HepG2 (cell line): ENCODE results near the gene RRN3. TPM values are rescaled to one million over a fixed set of nuclear protein-coding genes. Genes with fewer than 3 reads are reported as not detected.
A peak's percentile ranks its signal among the peaks of the same experiment; 100 is the strongest.

Source experiments
- CC2D1A ChIP-seq: sonication (generic); formaldehyde crosslinking; IDR thresholded peaks from 2 replicates; pipeline ENCODE4 v1.8.1; 2023; ENCODE audit warnings: mild to moderate bottlenecking, missing genetic modification reagents
- ETS1 ChIP-seq: sonication (generic); formaldehyde crosslinking; IDR thresholded peaks from 2 replicates; pipeline ENCODE4 v1.4.0; 2020; ENCODE audit warnings: missing genetic modification reagents
- HMGXB4 ChIP-seq, 2 experiments: sonication (generic) in 1 of 2; formaldehyde crosslinking in 1 of 2; IDR thresholded peaks; 2 replicates each; pipeline versions ENCODE4 v1.4.0 to v1.6.1; 2018 to 2020; ENCODE audit warnings: missing genetic modification reagents in 2 of 2, borderline replicate concordance in 1 of 2, low read depth in 1 of 2, mild to moderate bottlenecking in 1 of 2, missing biosample characterization in 1 of 2
- MTF2 ChIP-seq: sonication (generic); formaldehyde crosslinking; IDR thresholded peaks from 2 replicates; pipeline ENCODE4 v1.5.0; 2020; ENCODE audit warnings: missing genetic modification reagents, borderline replicate concordance
- MYPOP ChIP-seq: sonication (generic); formaldehyde crosslinking; IDR thresholded peaks from 2 replicates; pipeline ENCODE4 v1.8.1; 2023; ENCODE audit warnings: mild to moderate bottlenecking, moderate library complexity, missing genetic modification reagents
- NFE2 ChIP-seq: sonication (generic); formaldehyde crosslinking; IDR thresholded peaks from 2 replicates; pipeline ENCODE4 v1.4.0; 2020; ENCODE audit warnings: missing genetic modification reagents
- PPARG ChIP-seq: conservative IDR thresholded peaks from 2 replicates; pipeline ENCODE4 v1.6.1; 2016; ENCODE audit warnings: missing biosample characterization, missing genetic modification reagents
- TGIF2 ChIP-seq: IDR thresholded peaks from 2 replicates; pipeline ENCODE4 v1.6.1; 2016; ENCODE audit warnings: control low read depth, missing compliant biosample characterization
- WIZ ChIP-seq: sonication (generic); formaldehyde crosslinking; IDR thresholded peaks from 2 replicates; pipeline ENCODE4 v1.5.1; 2020; ENCODE audit warnings: mild to moderate bottlenecking, missing genetic modification reagents
- ZHX1 ChIP-seq: sonication (generic); formaldehyde crosslinking; IDR thresholded peaks from 2 replicates; pipeline ENCODE4 v1.8.1; 2022; ENCODE audit warnings: low read depth, mild to moderate bottlenecking, missing genetic modification reagents
- ZNF17 ChIP-seq: sonication (generic); formaldehyde crosslinking; IDR thresholded peaks from 2 replicates; pipeline ENCODE4 v1.5.0; 2020; ENCODE audit warnings: mild to moderate bottlenecking, missing genetic modification reagents
- ZNF557 ChIP-seq: sonication (generic); formaldehyde crosslinking; IDR thresholded peaks from 2 replicates; pipeline ENCODE4 v1.4.0; 2020; ENCODE audit warnings: missing genetic modification reagents
- ZNF574 ChIP-seq: sonication (generic); formaldehyde crosslinking; IDR thresholded peaks from 2 replicates; pipeline ENCODE4 v1.4.0; 2020; ENCODE audit warnings: missing genetic modification reagents
- ZNF614 ChIP-seq: IDR thresholded peaks from 2 replicates; pipeline ENCODE4 v1.6.1; 2018; ENCODE audit warnings: missing biosample characterization, missing genetic modification reagents, inconsistent platforms, borderline replicate concordance
- ZNF768 ChIP-seq: sonication (generic); formaldehyde crosslinking; IDR thresholded peaks from 2 replicates; pipeline ENCODE4 v1.4.0; 2020; ENCODE audit warnings: missing genetic modification reagents
- ZNF772 ChIP-seq: sonication (generic); formaldehyde crosslinking; IDR thresholded peaks from 2 replicates; pipeline ENCODE4 v1.5.0; 2020; ENCODE audit warnings: mild to moderate bottlenecking, missing genetic modification reagents
- ZNF816 ChIP-seq: sonication (generic); formaldehyde crosslinking; IDR thresholded peaks from 2 replicates; pipeline ENCODE4 v1.8.0; 2022; ENCODE audit warnings: missing genetic modification reagents, mild to moderate bottlenecking, borderline replicate concordance
- ZNF83 ChIP-seq: sonication (generic); formaldehyde crosslinking; IDR thresholded peaks from 2 replicates; pipeline ENCODE4 v1.4.0; 2020; ENCODE audit warnings: missing genetic modification reagents, mild to moderate bottlenecking, borderline replicate concordance
- polyA plus RNA-seq, 8 experiments: library from polyadenylated mRNA; depleted of rRNA in 3 of 8; stranded (reverse) in 7 of 8; unstranded in 1 of 8; fragments of >200 nt; fragmentation: Illumina TruSeq in 4 of 8; extraction: Trizol in 4 of 8; gene quantifications; 2 replicates each; pipeline versions ENCODE4 v1.2.1 to v1.2.3, GENCODE V29; 2011 to 2016; ENCODE audit warnings: low read depth in 4 of 8, missing spikeins in 1 of 8, mixed read lengths in 1 of 8; ENCODE audit not compliant: insufficient read depth in 1 of 8
- total RNA-seq, 5 experiments: library from RNA; depleted of rRNA; stranded (reverse); fragments of >200 nt; fragmentation: Illumina TruSeq; extraction: Trizol; gene quantifications; 2 replicates each; pipeline ENCODE4 v1.2.3, GENCODE V29; 2016; ENCODE audit warnings: low read depth in 1 of 5

Gene RRN3
- total and polyA plus RNA-seq, 2 of the 13 experiments (the other 11 are each of a cell fraction or from before 2014, with no cell fraction given): 45.8 to 67.0 TPM

GRCh38 chr16:15055141-15056053 is 38.7 kb downstream of the RRN3 start (continued):
- peak; percentile 70; the same call in 1 of the 2 replicates for TF ChIP-seq MYPOP (CRISPR knock-in tag)
- TF ChIP-seq HMGXB4 (CRISPR knock-in tag; IDR thresholded peaks at IDR 0.05; ENCODE audit: borderline replicate concordance in 1 of 2, low read depth in 1 of 2): peak in 1 of 2 experiments; percentile 77; a peak in 2 of 4 replicates
- 0 out of 2 replicates have a peak, but pooled peaks have one; percentile 28 for TF ChIP-seq ZNF816 (CRISPR knock-in tag)
- TF ChIP-seq ZNF557 (CRISPR knock-in tag): no peak; the same call in 1 of the 2 replicates
- no peak for TF ChIP-seq PPARG
- TF ChIP-seq ZNF614 (CRISPR knock-in tag): no peak
- peak; percentile 43; the same call in 1 of the 2 replicates for TF ChIP-seq ZHX1 (CRISPR knock-in tag)
- TF ChIP-seq ZNF574 (CRISPR knock-in tag): no peak
- TF ChIP-seq ZNF772: no peak; the same call in 1 of the 2 replicates
- TF ChIP-seq ETS1 (CRISPR knock-in tag): 0 out of 2 replicates have a peak, but pooled peaks have one; percentile 34
- TF ChIP-seq MTF2 (CRISPR knock-in tag): no peak
- no peak for TF ChIP-seq WIZ (CRISPR knock-in tag)
- peak; percentile 100 for TF ChIP-seq ZNF768 (CRISPR knock-in tag)
- no peak for TF ChIP-seq CC2D1A (CRISPR knock-in tag)
- no peak for TF ChIP-seq ZNF17 (CRISPR knock-in tag)
- no peak for TF ChIP-seq TGIF2 (CRISPR knock-in tag)
- no peak for TF ChIP-seq NFE2 (CRISPR knock-in tag)
- no peak for TF ChIP-seq ZNF83 (CRISPR knock-in tag)
